Activated CD4-positive, CD25-positive, alpha-beta regulatory T cell treated with anti-CD3 and anti-CD28 coated beads, Interleukin-2, amount 50 U/mL, for 72 hours (primary cell): ENCODE results near the gene TSPYL1.

Source experiments
- DNase-seq: peaks from one replicate; pipeline ENCODE4 v3.0.0; 2021

TSPYL1 gene

DNA sequence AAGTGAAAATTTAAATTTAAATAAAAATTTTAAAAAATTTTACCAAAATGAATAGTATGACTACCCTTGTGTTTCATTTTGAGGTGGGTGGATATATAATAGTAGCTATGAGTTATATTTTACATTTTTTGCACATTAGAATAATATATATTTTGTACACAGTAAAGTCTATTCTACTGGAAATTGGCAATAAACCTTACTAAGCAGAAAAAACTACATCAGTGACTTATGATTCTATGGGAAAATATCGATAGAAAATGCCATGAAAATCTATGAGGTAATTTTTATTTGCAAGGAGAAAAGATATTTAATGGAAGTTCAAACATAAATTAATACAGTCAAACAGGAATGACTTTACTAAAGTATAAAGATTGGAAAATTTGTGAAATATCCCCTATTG is 23.0 kb downstream of the TSPYL1 start:
- DNase-seq: no peak

- DNase-seq: no peak
Measured at GRCh38 chr6:116255246-116255800, 24.4 kb downstream of the TSPYL1 start.

- DNase-seq: no peak
Measured at GRCh38 chr6:116254297-116255056, 25.3 kb downstream of the TSPYL1 start.

DNA sequence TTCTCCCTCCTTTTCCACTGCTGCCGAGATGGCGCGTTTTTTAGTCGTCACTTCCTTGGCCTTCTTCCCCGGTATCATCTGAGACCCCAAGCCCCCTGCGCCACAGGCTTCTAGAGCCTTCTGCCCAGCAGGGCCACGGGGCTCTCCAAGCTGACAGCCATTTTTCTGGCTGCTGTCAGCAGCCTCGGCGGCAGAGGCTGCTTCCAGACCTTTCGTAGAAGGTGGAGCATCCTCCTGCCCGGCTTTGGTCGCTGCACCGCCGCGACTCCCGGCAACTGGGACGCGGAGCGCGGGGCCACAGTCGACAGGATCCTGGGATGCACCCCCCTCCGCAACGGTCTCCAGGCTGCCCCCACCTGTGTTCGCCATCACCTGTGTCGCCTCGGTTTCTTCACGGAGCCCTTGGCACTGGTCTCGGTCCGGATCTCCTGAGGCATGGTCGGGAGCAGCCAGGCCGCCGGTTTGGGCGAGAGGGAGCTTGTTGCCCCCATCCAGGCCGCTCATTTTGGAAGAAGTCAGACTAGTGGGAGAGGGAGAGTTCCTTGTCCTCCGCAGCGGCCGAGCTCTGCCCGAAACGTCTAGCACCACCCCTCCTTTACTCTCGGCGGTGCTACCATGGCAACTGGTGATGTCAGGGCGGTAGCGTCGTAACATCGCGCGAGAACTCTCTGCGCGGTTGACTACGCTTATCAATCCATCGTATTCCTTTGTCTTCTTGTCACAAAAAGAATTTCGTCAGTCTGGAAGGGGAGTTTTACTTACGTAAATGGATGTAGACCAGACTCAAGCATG is 26.0 kb downstream of the TSPYL1 start, which contains the start of gene TSPYL4:
Gene TSPYL4 (minus strand): TSS at position 571 of the 792 bp plus-strand sequence. CDS start 67 bp downstream, at position 504.
- DNase-seq: peak; percentile 85

- no peak for DNase-seq
Measured at GRCh38 chr6:116253188-116253504, 26.6 kb downstream of the TSPYL1 start.

- no peak for DNase-seq
Measured at GRCh38 chr6:116251568-116252384, 28.0 kb downstream of the TSPYL1 start.

GRCh38 chr6:116248577-116248976 is 31.2 kb downstream of the TSPYL1 start:
- DNase-seq: no peak

DNA sequence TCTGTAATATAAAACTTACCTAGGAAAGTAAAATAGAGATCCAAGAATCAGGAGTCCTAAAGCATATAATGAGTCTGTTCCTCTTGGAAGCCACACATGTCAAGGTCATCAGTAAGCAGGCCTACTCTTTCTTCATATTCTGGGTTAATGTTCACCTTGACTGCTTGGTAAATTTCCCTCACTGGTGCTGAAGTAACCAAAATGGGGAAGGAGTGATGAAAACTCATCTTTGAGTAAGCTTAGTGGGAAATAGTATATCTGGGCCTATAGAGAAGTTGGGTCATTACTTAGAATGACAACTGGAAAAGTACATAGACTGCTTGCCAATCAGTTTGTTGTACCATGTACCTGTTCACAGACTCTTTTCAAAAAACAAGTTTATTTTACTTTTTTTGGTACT is 32.4 kb downstream of the TSPYL1 start:
- no peak for DNase-seq

GRCh38 chr6:116246089-116246488 is 33.6 kb downstream of the TSPYL1 start:
- no peak for DNase-seq

GRCh38 chr6:116244284-116244683 is 35.4 kb downstream of the TSPYL1 start:
- no peak for DNase-seq

DNA sequence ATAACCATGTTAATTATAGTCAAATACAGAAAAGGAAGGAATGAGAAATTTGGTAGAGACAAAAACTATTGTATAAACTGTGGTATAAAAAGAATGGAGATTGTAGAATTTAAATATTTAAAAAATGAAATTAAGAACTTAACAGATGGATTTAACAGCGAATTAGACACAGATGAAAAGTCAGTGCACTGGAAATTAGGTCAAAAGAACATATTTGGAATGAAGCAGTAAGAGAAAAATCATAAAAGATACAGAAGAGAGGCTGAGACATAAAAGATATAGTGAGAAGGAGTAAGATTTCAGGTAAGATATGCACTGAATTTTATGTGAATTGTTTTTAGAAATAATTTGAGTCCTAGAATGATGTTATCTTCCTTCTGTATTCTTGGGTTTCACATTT is 39.9 kb downstream of the TSPYL1 start:
- no peak for DNase-seq

GRCh38 chr6:116239256-116239655 is 40.5 kb downstream of the TSPYL1 start:
- no peak for DNase-seq

GRCh38 chr6:116238083-116238482 is 41.6 kb downstream of the TSPYL1 start:
- DNase-seq: no peak

- no peak for DNase-seq
Measured at GRCh38 chr6:116234689-116235088, 45.0 kb downstream of the TSPYL1 start.

DNA sequence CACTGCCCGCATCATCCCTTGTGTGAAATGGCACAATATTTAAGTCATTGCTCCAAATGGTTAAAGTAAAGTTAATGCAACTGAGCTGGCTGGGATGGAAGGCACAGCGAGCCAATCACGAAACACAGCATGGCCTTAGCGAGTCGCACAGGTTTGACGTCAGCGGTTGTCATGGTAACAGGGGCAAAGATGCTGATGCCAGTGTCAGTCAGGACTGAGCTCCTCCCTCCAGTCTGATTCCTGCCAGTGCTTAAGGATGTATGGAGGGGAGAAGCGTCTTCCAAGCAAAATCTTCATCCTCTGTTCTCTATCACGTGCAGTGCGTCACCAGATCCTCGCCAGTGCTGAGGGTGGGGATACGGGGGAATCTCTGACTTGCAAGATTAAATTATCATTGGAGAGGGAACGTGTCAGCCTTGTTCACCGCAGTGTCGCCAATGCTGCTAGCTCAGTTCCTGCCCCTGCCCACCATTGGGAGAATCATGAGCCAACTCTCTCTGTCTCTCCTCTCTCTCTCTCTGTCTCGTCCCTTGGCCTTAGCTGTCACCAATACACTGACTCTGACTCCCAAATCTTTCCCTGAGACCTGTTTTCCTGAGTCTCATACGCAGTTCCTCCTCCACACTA is 50.3 kb downstream of the TSPYL1 start:
- no peak for DNase-seq
